GDM1 (cell line): Measurements from ENCODE around the gene IL1RL1.

Experiments used
- DNase-seq: peaks from one replicate; lab custom pipeline; 2025; lab: John Stamatoyannopoulos, UW

Gene IL1RL1

GRCh38 chr2:102367331-102367971, 56.1 kb downstream of the IL1RL1 start:
- no peak for DNase-seq

DNA sequence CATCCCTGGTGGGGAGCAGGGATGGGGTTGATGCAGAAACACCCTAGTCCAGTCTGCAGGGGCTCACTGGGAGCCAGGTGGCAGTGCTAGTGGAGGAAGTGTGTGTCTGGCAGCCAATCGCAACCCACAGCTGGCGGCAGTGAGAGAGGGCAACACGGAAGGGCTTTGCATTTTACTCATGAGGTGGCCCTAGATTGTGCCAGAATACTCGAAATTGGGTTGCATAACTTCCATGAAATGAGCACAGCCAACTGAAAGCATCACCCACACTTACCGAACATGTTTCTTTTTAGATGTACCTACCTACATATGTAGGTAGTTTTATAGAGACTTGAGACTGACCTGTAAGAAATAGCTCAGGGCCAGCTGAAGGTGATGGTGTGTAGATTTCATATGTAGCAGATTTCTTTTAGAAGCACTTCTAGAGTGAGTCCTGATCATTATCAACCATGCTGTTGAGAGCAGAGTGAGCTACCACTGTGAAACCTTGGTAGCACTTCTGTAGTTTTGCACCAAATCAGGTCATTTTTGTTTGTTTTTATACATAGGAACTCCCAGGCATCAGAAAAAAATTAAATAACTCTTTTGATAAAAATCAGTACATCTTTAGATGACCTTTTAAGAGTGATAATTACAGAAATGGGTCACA, 57.2 kb downstream of the IL1RL1 start:
- no peak for DNase-seq

DNA sequence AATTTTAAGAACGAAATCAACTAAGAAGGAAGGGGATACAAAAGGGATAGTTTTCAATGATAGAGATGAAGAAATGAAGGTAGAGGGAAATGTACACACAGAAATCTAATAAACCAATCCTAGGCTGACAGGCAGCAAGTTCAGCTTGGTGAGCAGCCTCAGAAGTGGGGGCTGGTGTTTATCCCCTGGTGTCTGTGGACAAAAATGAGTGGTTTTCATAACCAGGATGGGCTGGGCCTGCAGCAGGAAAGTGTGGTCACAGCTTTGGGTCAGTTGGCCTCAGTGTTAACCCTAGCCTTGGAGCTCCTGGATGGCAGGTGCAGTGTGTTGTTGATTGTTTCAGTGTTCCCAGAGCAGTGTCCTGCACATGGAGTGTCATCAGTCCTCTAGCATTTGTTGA, 58.5 kb downstream of the IL1RL1 start:
- DNase-seq: no peak

DNA sequence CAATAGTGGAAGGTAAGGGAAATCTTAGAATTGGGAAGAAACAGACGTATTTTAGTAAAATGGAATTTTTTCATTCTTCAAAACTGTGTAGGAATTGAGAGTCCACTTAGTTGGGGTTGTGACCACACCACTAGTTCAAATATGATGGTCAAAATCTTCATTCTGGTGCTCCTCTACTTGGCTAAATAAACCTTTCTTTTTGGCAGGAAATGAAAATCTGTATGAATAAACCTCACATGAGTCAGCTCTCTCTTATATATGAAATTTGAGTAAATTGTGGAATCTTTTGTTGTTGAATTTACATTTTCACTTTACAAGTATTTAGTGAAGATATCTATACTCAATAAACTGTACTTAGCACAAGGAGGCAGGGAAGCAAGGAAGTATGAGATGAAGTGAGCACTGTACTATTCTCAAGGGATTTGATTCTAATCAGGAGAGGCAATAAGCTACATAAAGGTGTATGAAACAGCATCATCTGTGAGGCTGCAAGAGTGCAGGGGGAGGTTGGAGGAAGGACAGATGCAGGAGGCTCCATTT, 64.8 kb downstream of the IL1RL1 start:
- DNase-seq: no peak

GRCh38 chr2:102383722-102384121, 72.4 kb downstream of the IL1RL1 start:
- DNase-seq: no peak

DNA sequence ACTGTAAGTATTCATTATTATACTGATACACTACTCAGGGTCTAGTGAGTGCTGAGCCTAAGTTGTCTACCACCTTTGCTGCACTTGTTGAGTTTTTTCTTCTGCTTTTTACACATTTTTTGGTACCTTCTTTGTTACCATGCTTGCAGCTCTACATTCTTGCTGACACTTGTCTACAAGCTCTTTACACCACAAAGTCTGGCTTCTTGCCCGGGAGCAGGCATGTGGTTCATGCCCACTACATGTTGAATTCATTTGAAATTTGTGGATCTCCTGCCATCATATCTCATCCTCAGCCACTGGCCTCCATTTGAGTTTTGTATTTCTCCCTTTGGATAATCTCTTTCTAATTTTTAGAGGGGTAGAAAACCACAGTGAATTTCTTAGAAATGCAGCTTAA, 74.2 kb downstream of the IL1RL1 start:
- DNase-seq: no peak

DNA sequence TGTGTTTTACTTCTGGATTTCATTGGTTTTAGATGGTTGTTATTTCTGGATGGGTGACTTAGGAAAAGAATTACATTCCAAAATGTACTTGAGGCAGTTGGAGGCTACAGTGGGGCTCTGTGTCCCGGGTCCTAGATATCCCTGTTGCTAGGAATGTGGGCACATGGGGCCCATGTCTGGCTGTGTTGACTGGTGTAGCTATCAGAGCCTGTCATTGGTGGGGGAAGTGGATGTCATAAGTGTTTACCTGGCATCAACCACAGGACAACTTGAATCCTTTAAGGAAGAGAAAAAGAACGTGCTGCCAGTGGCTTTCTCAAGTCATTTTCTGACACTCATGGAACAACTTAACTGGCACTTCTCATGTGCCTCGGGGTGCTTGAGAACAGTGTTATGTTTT, 74.6 kb downstream of the IL1RL1 start:
- DNase-seq: no peak

GRCh38 chr2:102386867-102387541, 75.6 kb downstream of the IL1RL1 start:
- no peak for DNase-seq

GRCh38 chr2:102387763-102388546, 76.6 kb downstream of the IL1RL1 start:
- no peak for DNase-seq

GRCh38 chr2:102391565-102391964, 80.2 kb downstream of the IL1RL1 start:
- DNase-seq: no peak

DNA sequence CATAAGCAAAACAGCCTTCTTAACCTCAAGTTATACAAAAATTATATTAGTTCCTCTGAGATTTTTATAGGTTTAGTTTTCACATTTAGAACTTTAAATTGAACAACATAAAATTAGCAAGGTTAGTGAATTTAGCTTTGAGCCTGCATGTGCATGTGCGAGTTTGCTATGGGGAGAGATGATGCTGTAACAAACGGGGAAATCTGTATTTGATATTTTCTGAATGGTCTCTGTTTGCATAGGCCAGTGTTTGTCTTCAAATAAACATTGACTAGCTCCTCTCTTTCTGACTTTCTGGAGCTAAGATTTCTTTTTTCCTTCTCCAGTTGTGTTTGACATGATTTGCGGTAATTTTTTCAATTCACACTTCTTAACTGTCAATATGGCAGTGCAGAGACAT, 80.7 kb downstream of the IL1RL1 start:
- DNase-seq: no peak

- no peak for DNase-seq
Observed at GRCh38 chr2:102392942-102393341, 81.6 kb downstream of the IL1RL1 start.

- no peak for DNase-seq
Observed at GRCh38 chr2:102396012-102396411, 84.6 kb downstream of the IL1RL1 start.

DNA sequence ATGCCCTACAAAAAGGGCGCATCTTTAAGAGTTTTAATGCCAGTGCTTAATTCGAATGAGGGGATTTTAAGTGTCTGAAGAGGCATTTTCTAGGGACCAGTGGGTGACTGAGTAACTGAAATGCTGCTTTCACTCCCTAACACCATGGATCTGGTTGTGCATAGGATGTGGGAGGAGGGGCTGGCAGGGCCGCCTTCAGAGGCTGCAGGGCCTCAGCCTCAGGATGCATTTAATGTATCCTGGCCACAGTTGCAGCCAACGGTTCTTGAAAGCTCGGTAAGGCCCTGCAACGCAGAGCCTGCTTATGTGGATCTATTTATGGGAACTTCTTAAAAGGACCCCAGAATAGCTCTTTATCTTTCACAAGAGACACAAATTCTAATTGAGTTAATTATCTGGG, 85.8 kb downstream of the IL1RL1 start:
- DNase-seq: peak; percentile 47

DNA sequence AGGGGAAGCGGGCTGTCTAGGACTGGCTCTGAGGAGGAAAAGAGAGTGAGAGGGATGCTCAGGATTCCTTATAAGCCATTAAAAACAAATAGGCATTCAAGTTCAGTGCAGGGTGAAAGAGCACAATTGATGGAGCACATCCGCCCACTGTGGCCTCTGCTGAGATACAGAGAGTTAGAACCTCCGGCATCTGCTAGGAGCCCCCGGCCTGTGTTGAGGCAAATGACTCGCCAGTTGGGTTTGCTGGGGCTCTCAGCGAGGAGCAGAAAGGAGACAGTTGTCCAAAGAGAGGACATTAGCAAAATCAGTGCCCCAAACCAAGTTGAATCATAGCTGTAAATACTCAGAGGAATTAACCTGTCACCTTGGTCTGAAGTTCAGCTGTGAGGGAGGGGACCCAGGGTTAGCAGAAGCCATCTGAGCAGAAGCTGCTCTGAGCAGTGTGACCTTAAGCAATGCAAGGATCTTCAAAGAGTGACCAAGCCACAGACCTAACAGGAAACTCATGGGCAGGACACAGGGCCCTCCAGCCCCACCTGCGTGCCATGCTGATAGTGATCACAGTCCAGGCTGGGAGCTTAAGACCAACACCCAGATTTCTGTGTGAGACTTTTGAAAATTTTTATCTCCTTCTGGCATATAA, 88.3 kb downstream of the IL1RL1 start:
- DNase-seq: no peak

- no peak for DNase-seq
Observed at GRCh38 chr2:102401456-102401855, 90.1 kb downstream of the IL1RL1 start.
